ENCODE measurements around the gene PATJ.
"Not testable (repeated sequence)": the region's sequence is repeated elsewhere in the genome, so short reads cannot be mapped to it uniquely, and the experiment has no call there.

DNA sequence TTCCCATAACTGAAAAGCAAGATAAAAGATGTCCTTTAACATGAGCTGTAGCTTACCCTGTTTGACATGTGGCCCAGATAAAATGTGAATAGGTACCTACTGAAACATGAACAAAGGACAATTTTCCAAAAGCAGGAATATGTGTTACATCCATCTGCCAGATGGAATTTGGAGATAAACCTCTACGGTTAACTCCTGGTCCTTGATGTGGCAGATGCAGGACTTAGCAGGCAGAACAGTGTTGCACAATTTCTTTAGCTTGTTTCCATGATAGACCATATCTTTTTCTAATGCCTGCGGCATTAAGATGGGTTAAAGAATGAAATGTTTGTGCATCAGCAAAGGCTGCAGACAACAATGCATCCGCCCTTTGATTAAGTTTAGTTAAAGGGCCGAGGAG, 437.8 kb downstream of the PATJ start:
- TF ChIP-seq POLR2A (IDR thresholded peaks at IDR 0.05; ENCODE audit: borderline replicate concordance, extremely low read depth, insufficient read depth, insufficient read length); CTCF (IDR thresholded peaks at IDR 0.05 in 2 of 3, conservative IDR thresholded peaks at IDR 0.05 in 1 of 3; ENCODE audit: borderline replicate concordance in 1 of 3, insufficient read depth in 1 of 3, low read depth in 2 of 3, low read length in 2 of 3); RAD21 (IDR thresholded peaks at IDR 0.05; ENCODE audit: low read depth); SIN3A (IDR thresholded peaks at IDR 0.05; ENCODE audit: low read depth); ZFX (IDR thresholded peaks at IDR 0.05); POLR2AphosphoS5 (IDR thresholded peaks at IDR 0.05; ENCODE audit: low read depth, low read length); EZH2 (IDR thresholded peaks at IDR 0.05); ZNF274 (IDR thresholded peaks at IDR 0.05; ENCODE audit: low read depth, low read length); YY1 (IDR thresholded peaks at IDR 0.05; ENCODE audit: extremely low read depth, insufficient replicate concordance, low read depth, low read length); ELF1 (IDR thresholded peaks at IDR 0.05; ENCODE audit: borderline replicate concordance, low read depth); EZH2phosphoT487 (IDR thresholded peaks at IDR 0.05; ENCODE audit: borderline replicate concordance); CBX3 (IDR thresholded peaks at IDR 0.05; ENCODE audit: low read depth); TCF7L2 (IDR thresholded peaks at IDR 0.05; ENCODE audit: borderline replicate concordance, extremely low read depth, insufficient read depth, insufficient read length): not testable (repeated sequence)
